GM23338 (cell line): ENCODE measurements around the gene AGBL5. TPM values are rescaled to one million over a fixed set of nuclear protein-coding genes. Genes with fewer than 3 reads are reported as not detected.

Source experiments
- ATAC-seq: fragments of 200-7000 bp; cut with Tn5 transposase; 3 replicates; pipeline ENCODE4 v1.9.1; 2020
- DNase-seq: peaks from one replicate; pipeline ENCODE4 v3.0.0-alpha.2; 2015; ENCODE audit warnings: low spot score
- H2AFZ ChIP-seq: fragments of 200-600 bp; sonication (generic); 2 replicates; pipeline ENCODE4 v1.8.0; 2016; ENCODE audit warnings: antibody characterized with exemption, mild to moderate bottlenecking, moderate library complexity
- H3F3A ChIP-seq: fragments of 200-600 bp; sonication (generic); replicated peaks from 2 replicates; pipeline ENCODE4 v1.8.0; 2017; ENCODE audit warnings: antibody characterized with exemption, mixed run types, low read depth
- H3K27ac ChIP-seq: fragments of 200-600 bp; sonication (generic); 2 replicates; pipeline ENCODE4 v1.6.1; 2016; ENCODE audit warnings: low read depth
- H3K27me3 ChIP-seq: fragments of 200-600 bp; sonication (generic); 2 replicates; pipeline ENCODE4 v1.8.0; 2016; ENCODE audit warnings: mild to moderate bottlenecking, mixed run types, moderate library complexity; ENCODE audit not compliant: insufficient read depth
- H3K36me3 ChIP-seq: fragments of 200-600 bp; sonication (generic); 2 replicates; pipeline ENCODE4 v1.8.0; 2016; ENCODE audit warnings: mild to moderate bottlenecking; ENCODE audit not compliant: insufficient read depth
- H3K4me1 ChIP-seq: fragments of 200-600 bp; sonication (generic); 2 replicates; pipeline ENCODE4 v1.8.0; 2016; ENCODE audit warnings: mild to moderate bottlenecking, moderate library complexity; ENCODE audit not compliant: insufficient read depth
- H3K4me2 ChIP-seq: fragments of 200-600 bp; sonication (generic); 2 replicates; pipeline ENCODE4 v1.7.1; 2017; ENCODE audit warnings: mixed run types
- H3K4me3 ChIP-seq: fragments of 200-600 bp; sonication (generic); 2 replicates; pipeline ENCODE4 v1.6.1; 2016; ENCODE audit warnings: mixed run types
- H3K79me2 ChIP-seq: fragments of 200-600 bp; sonication (generic); replicated peaks from 2 replicates; pipeline ENCODE4 v1.8.0; 2017; ENCODE audit warnings: mild to moderate bottlenecking; ENCODE audit not compliant: insufficient read depth
- H3K9me2 ChIP-seq: fragments of 200-600 bp; sonication (generic); 2 replicates; pipeline ENCODE4 v1.8.0; 2017; ENCODE audit not compliant: insufficient read depth
- H4K20me1 ChIP-seq: fragments of 200-600 bp; sonication (generic); replicated peaks from 2 replicates; pipeline ENCODE4 v1.8.0; 2017; ENCODE audit warnings: mild to moderate bottlenecking; ENCODE audit not compliant: insufficient read depth
- H3K27ac Mint-ChIP-seq: 2 replicates; pipeline ENCODE4 v1.8.0; 2020; ENCODE audit warnings: inconsistent platforms, mild to moderate bottlenecking, moderate library complexity, mixed read lengths
- H3K27me3 Mint-ChIP-seq: 3 replicates; pipeline ENCODE4 v1.8.0; 2022; ENCODE audit warnings: low read depth, mild to moderate bottlenecking, moderate library complexity, mixed read lengths, inconsistent platforms; ENCODE audit not compliant: insufficient read depth, poor library complexity
- H3K36me3 Mint-ChIP-seq: 3 replicates; pipeline ENCODE4 v1.8.0; 2021; ENCODE audit warnings: low read depth, mild to moderate bottlenecking, inconsistent platforms, moderate library complexity, mixed read lengths
- H3K4me1 Mint-ChIP-seq: 3 replicates; pipeline ENCODE4 v1.8.0; 2020; ENCODE audit warnings: mild to moderate bottlenecking, inconsistent platforms, mixed read lengths
- H3K4me3 Mint-ChIP-seq: 3 replicates; pipeline ENCODE4 v1.8.0; 2021; ENCODE audit warnings: moderate library complexity, mild to moderate bottlenecking, inconsistent platforms, mixed read lengths
- H3K9me3 Mint-ChIP-seq: 3 replicates; pipeline ENCODE4 v1.8.0; 2020; ENCODE audit warnings: moderate library complexity, mild to moderate bottlenecking, inconsistent platforms, mixed read lengths
- CREB1 ChIP-seq: fragments of 250-450 bp; sonication (Bioruptor Pico); IDR thresholded peaks from 2 replicates; pipeline ENCODE4 v1.5.0; 2020; ENCODE audit warnings: low read depth, mild to moderate bottlenecking, moderate library complexity
- EZH2 ChIP-seq: fragments of 200-600 bp; sonication (generic); IDR thresholded peaks from one replicate; pipeline ENCODE4 v1.8.0; 2017; ENCODE audit warnings: antibody characterized with exemption, mild to moderate bottlenecking, low read depth; ENCODE audit not compliant: unreplicated experiment
- EZH2phosphoT487 ChIP-seq: fragments of 200-600 bp; sonication (generic); IDR thresholded peaks from one replicate; pipeline ENCODE4 v1.8.1; 2018; ENCODE audit warnings: antibody characterized with exemption; ENCODE audit not compliant: unreplicated experiment
- JUNB ChIP-seq: IDR thresholded peaks from one replicate; pipeline ENCODE4 v1.6.1; 2016; ENCODE audit warnings: antibody characterized with exemption; ENCODE audit not compliant: unreplicated experiment
- NANOG ChIP-seq: IDR thresholded peaks from 2 replicates; pipeline ENCODE4 v1.6.1; 2016; ENCODE audit warnings: antibody characterized with exemption, borderline replicate concordance
- POLR2AphosphoS5 ChIP-seq: IDR thresholded peaks from 2 replicates; pipeline ENCODE4 v1.6.1; 2016; ENCODE audit warnings: antibody characterized with exemption, low read depth
- STAT1 ChIP-seq: IDR thresholded peaks from one replicate; pipeline ENCODE4 v1.6.1; 2016; ENCODE audit warnings: antibody characterized with exemption; ENCODE audit not compliant: unreplicated experiment
- ZNF114 ChIP-seq: fragments of 250-450 bp; sonication (Bioruptor Pico); IDR thresholded peaks from 2 replicates; pipeline ENCODE4 v1.5.0; 2020; ENCODE audit warnings: mild to moderate bottlenecking, moderate library complexity
- ZNF331 ChIP-seq: fragments of 250-450 bp; sonication (Bioruptor Pico); IDR thresholded peaks from 2 replicates; pipeline ENCODE4 v1.5.0; 2020; ENCODE audit warnings: low read depth, mild to moderate bottlenecking, moderate library complexity
- ZNF462 ChIP-seq: fragments of 250-450 bp; sonication (Bioruptor Pico); IDR thresholded peaks from 2 replicates; pipeline ENCODE4 v1.5.0; 2020; ENCODE audit warnings: mild to moderate bottlenecking, moderate library complexity
- polyA plus RNA-seq: library from polyadenylated mRNA; unstranded; fragments of >200 nt; fragmentation: Nextera tagmentation; extraction: Ambion mirVana; gene quantifications from 2 replicates; pipeline ENCODE4 v1.2.1, GENCODE V29; 2016
- total RNA-seq: library from RNA; depleted of rRNA; stranded (reverse); fragments of >200 nt; shearing (Covaris generic); gene quantifications from 2 replicates; pipeline ENCODE4 v1.2.3, GENCODE V29; 2014
- TF ChIP-seq, protein P1 (sequence below): IDR thresholded peaks from 2 replicates; pipeline ENCODE4 v1.6.1; 2016; ENCODE audit warnings: antibody characterized with exemption
- TF ChIP-seq, protein P2 (sequence below), 2 experiments: fragments of 200-600 bp in 1 of 2; sonication (generic) in 1 of 2; conservative IDR thresholded peaks; 2 replicates each; pipeline versions ENCODE4 v1.5.1 to v1.6.1; 2016 to 2017; ENCODE audit warnings: antibody characterized with exemption in 2 of 2, low read depth in 2 of 2, mild to moderate bottlenecking in 2 of 2, moderate library complexity in 1 of 2
- TF ChIP-seq, protein P3 (sequence below): IDR thresholded peaks from one replicate; pipeline ENCODE4 v1.6.1; 2018; ENCODE audit warnings: antibody characterized with exemption; ENCODE audit not compliant: unreplicated experiment

Gene AGBL5
- total and polyA plus RNA-seq, 2 experiments from 2014 or later = 17.9 to 31.3 TPM

DNA sequence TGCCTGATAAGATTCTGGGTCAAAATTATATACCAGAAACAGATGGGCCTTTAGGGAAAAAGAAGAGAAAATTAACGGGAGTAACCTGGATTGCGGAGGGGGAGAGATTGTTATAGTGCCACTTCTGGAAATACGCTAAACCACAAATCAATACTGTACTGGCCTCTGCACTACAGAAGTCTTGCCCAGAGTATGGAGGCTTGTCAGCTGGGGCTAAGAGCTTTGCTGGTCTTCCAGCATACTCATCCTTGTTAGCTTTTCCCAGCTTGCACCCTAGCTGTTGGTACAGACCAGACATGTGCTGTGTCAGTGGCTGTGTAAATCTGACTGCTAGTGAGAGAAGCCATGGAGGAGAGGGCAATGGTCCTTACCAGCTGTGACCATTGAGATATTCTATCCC, 8.9 kb downstream of the AGBL5 start:
- Mint-ChIP-seq H3K27me3 (no peaks in the 10 kb centered on the region), H3K36me3 (peaks cover 29% of the 10 kb centered on the region), H3K4me1 (no peaks in the 10 kb centered on the region), H3K27ac (no peak overlapping the region), H3K9me3 (no peaks in the 10 kb centered on the region), H3K4me3 (no peak overlapping the region)
- DNase-seq (no peak), ATAC-seq (no peak)
- peaks cover 9% of the 10 kb centered on the region for H3K36me3 ChIP-seq
- H3K4me2 ChIP-seq = no peak overlapping the region
- TF ChIP-seq, protein P1, sequence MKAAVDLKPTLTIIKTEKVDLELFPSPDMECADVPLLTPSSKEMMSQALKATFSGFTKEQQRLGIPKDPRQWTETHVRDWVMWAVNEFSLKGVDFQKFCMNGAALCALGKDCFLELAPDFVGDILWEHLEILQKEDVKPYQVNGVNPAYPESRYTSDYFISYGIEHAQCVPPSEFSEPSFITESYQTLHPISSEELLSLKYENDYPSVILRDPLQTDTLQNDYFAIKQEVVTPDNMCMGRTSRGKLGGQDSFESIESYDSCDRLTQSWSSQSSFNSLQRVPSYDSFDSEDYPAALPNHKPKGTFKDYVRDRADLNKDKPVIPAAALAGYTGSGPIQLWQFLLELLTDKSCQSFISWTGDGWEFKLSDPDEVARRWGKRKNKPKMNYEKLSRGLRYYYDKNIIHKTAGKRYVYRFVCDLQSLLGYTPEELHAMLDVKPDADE = no peak
- TF ChIP-seq ZNF331 (CRISPR knock-in tag) (no peak), STAT1 (no peak), JUNB (no peak), EZH2phosphoT487 (no peak), CREB1 (CRISPR knock-in tag) (no peak), NANOG (no peak), ZNF462 (no peak), POLR2AphosphoS5 (no peak), EZH2 (no peak), ZNF114 (no peak)
- TF ChIP-seq, protein P2, sequence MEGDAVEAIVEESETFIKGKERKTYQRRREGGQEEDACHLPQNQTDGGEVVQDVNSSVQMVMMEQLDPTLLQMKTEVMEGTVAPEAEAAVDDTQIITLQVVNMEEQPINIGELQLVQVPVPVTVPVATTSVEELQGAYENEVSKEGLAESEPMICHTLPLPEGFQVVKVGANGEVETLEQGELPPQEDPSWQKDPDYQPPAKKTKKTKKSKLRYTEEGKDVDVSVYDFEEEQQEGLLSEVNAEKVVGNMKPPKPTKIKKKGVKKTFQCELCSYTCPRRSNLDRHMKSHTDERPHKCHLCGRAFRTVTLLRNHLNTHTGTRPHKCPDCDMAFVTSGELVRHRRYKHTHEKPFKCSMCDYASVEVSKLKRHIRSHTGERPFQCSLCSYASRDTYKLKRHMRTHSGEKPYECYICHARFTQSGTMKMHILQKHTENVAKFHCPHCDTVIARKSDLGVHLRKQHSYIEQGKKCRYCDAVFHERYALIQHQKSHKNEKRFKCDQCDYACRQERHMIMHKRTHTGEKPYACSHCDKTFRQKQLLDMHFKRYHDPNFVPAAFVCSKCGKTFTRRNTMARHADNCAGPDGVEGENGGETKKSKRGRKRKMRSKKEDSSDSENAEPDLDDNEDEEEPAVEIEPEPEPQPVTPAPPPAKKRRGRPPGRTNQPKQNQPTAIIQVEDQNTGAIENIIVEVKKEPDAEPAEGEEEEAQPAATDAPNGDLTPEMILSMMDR (conservative IDR thresholded peaks at IDR 0.05; ENCODE audit: low read depth in 2 of 2) = no peak
- TF ChIP-seq, protein P3, sequence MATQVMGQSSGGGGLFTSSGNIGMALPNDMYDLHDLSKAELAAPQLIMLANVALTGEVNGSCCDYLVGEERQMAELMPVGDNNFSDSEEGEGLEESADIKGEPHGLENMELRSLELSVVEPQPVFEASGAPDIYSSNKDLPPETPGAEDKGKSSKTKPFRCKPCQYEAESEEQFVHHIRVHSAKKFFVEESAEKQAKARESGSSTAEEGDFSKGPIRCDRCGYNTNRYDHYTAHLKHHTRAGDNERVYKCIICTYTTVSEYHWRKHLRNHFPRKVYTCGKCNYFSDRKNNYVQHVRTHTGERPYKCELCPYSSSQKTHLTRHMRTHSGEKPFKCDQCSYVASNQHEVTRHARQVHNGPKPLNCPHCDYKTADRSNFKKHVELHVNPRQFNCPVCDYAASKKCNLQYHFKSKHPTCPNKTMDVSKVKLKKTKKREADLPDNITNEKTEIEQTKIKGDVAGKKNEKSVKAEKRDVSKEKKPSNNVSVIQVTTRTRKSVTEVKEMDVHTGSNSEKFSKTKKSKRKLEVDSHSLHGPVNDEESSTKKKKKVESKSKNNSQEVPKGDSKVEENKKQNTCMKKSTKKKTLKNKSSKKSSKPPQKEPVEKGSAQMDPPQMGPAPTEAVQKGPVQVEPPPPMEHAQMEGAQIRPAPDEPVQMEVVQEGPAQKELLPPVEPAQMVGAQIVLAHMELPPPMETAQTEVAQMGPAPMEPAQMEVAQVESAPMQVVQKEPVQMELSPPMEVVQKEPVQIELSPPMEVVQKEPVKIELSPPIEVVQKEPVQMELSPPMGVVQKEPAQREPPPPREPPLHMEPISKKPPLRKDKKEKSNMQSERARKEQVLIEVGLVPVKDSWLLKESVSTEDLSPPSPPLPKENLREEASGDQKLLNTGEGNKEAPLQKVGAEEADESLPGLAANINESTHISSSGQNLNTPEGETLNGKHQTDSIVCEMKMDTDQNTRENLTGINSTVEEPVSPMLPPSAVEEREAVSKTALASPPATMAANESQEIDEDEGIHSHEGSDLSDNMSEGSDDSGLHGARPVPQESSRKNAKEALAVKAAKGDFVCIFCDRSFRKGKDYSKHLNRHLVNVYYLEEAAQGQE = no peak
- peaks cover 14% of the 10 kb centered on the region; the same call in 1 of the 2 replicates for H3F3A ChIP-seq
- no peaks in the 10 kb centered on the region for H3K9me2 ChIP-seq
- no peak overlapping the region for H3K4me3 ChIP-seq
- H3K79me2 ChIP-seq = no peaks in the 10 kb centered on the region
- H2AFZ ChIP-seq = no peak overlapping the region
- H3K4me1 ChIP-seq = no peaks in the 10 kb centered on the region
- H3K27me3 ChIP-seq = no peaks in the 10 kb centered on the region
- H3K27ac ChIP-seq = no peak overlapping the region
- no peaks in the 10 kb centered on the region; the same call in none of the 2 replicates for H4K20me1 ChIP-seq
